Astrocyte of the spinal cord (primary cell): ENCODE results near the gene PIGQ.

Experiments
- DNase-seq: peaks from one replicate; pipeline ENCODE4 v3.0.0; 2011; ENCODE audit warnings: low read depth, low spot score
- H3K4me3 ChIP-seq: 2 replicates; pipeline ENCODE4 v1.5.1; 2011; ENCODE audit warnings: low read depth, mild to moderate bottlenecking, low read length, moderate library complexity
- CTCF ChIP-seq: IDR thresholded peaks from 2 replicates; pipeline ENCODE4 v1.5.1; 2012; ENCODE audit warnings: low read depth, mild to moderate bottlenecking, low read length, inconsistent platforms
- in situ Hi-C: cut with HindIII; loops from 2 replicates; pipeline ENCODE4 v1.10.0; 2017; ENCODE audit warnings: low sequenced_read_pairs

The PIGQ gene

GRCh38 chr16:583815-584591 is 14.2 kb downstream of the PIGQ start:
- in situ Hi-C loops, result no loop called here
- DNase-seq, result no peak
- no peak for TF ChIP-seq CTCF
- H3K4me3 ChIP-seq, result no peak overlapping the region

GRCh38 chr16:585351-585750 is 15.6 kb downstream of the PIGQ start:
- DNase-seq, result no peak
- H3K4me3 ChIP-seq, result no peak overlapping the region
- no peak for TF ChIP-seq CTCF
- in situ Hi-C loops, result no loop called here

GRCh38 chr16:586047-586644 is 16.4 kb downstream of the PIGQ start:
- no peak for DNase-seq
- in situ Hi-C loops, result no loop called here
- H3K4me3 ChIP-seq, result no peak overlapping the region
- TF ChIP-seq CTCF, result no peak

- no peak for TF ChIP-seq CTCF
- in situ Hi-C loops, result no loop called here
- DNase-seq, result no peak
- H3K4me3 ChIP-seq, result no peak overlapping the region
Observed at GRCh38 chr16:586645-587590, 17.1 kb downstream of the PIGQ start.

GRCh38 chr16:588639-588888 is 18.8 kb downstream of the PIGQ start:
- TF ChIP-seq CTCF, result no peak
- in situ Hi-C loops, result no loop called here

GRCh38 chr16:588889-589657 is 19.3 kb downstream of the PIGQ start:
- in situ Hi-C loops, result no loop called here
- peak; percentile 97 for DNase-seq
- peak overlapping the region; percentile 72 for H3K4me3 ChIP-seq
- no peak for TF ChIP-seq CTCF

More at GRCh38 chr16:588639-588888, 18.8 kb downstream of the PIGQ start:
- peak overlapping the region; percentile 72 for H3K4me3 ChIP-seq
- DNase-seq, result peak; percentile 65
